ENCODE data around the gene CCDC28B.

The CCDC28B gene

DNA sequence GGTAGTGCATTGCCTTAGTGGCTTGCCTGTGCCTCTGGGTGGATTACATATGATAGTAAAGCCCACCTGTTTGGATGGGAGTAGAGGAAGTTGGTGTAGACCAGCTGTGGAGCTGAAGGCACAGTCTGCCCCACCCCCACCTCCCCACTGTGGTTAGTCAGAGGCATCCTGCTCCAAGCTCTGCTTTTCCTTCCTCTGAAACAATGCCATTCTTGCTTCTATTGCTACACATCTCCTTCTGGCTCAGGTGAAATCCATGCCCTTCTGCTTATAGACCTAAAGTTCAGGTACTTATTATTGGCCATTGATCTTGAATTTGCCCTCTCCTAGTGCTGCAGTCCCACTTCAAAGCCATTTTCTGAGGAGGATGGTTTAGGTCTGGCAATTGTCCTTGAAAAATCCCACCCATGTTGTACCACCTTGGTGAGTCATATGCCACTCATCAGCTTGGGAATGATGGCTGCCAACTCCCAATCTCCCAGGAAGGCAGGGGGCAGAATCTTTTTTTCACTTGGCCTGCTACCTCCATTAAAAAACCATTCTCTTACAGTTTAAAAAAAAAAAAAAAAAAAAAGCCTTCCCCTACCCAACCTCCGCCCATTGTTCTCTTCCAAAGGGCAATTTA lies 27.7 kb upstream of the CCDC28B start:
- H3K4me3 ChIP-seq (ENCODE audit: low read depth, low read length) = no peak overlapping the region
- TF ChIP-seq, protein P1, sequence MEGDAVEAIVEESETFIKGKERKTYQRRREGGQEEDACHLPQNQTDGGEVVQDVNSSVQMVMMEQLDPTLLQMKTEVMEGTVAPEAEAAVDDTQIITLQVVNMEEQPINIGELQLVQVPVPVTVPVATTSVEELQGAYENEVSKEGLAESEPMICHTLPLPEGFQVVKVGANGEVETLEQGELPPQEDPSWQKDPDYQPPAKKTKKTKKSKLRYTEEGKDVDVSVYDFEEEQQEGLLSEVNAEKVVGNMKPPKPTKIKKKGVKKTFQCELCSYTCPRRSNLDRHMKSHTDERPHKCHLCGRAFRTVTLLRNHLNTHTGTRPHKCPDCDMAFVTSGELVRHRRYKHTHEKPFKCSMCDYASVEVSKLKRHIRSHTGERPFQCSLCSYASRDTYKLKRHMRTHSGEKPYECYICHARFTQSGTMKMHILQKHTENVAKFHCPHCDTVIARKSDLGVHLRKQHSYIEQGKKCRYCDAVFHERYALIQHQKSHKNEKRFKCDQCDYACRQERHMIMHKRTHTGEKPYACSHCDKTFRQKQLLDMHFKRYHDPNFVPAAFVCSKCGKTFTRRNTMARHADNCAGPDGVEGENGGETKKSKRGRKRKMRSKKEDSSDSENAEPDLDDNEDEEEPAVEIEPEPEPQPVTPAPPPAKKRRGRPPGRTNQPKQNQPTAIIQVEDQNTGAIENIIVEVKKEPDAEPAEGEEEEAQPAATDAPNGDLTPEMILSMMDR (IDR thresholded peaks at IDR 0.05; ENCODE audit: borderline replicate concordance, insufficient read depth, low read depth, low read length) = no peak

DNA sequence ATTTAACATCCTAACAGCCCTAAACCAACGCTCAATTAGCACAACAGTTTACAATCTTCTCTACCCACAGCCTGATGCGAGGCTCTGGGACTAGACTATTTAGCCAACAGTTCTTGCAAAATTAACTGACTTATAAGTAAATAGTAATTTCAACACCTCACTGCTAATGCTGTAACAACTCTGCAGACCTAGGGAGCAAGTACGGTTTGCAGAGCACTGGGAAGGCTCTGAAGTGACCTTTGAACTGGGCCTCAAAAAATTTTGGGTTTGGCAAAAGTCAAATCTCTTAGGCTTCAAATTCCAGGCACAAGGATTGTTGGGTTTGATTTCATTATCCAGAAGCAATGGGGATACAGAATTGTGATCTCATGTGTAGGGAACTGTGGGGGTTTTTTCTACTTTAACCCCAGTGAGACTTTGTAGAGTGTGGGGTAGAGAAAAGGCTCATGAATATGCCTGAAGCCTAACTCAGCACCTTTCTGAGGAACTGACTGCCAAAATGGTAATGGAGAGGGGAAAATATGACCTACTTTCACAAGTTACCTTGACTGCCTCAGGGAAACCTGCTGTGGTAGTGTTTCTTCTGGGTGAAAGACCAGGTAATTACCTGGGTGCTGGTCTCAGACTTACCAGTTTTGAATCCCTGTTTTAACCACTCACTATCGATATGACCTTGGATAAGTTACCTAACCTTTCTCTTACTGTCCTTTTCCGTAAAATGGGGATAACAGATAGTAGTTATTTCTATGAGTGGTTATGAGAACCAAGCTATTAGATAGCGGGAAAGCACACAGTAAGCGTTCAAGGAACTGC lies 21.8 kb upstream of the CCDC28B start:
- H3K4me3 ChIP-seq (ENCODE audit: low read depth, low read length) = peak overlapping the region; percentile 87

DNA sequence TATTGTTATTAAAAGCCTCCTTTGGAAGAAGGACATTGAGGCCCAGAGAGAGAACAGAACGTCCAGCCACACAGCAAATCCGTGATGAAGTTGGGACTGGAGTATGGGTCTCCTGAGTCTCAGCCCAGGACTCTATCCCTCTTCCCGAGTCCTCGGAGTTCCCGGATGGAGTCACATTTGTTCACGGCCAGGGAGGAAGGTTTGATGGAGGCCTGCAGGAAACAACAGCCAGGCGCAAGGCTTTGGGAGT lies 21.3 kb upstream of the CCDC28B start:
- TF ChIP-seq, protein P1 (IDR thresholded peaks at IDR 0.05; ENCODE audit: borderline replicate concordance, insufficient read depth, low read depth, low read length) = no peak
- H3K4me3 ChIP-seq (ENCODE audit: low read depth, low read length) = peak overlapping the region; percentile 87

More for the DNA sequence above, 21.8 kb upstream of the CCDC28B start:
- TF ChIP-seq, protein P1 (IDR thresholded peaks at IDR 0.05; ENCODE audit: borderline replicate concordance, insufficient read depth, low read depth, low read length) = no peak

DNA sequence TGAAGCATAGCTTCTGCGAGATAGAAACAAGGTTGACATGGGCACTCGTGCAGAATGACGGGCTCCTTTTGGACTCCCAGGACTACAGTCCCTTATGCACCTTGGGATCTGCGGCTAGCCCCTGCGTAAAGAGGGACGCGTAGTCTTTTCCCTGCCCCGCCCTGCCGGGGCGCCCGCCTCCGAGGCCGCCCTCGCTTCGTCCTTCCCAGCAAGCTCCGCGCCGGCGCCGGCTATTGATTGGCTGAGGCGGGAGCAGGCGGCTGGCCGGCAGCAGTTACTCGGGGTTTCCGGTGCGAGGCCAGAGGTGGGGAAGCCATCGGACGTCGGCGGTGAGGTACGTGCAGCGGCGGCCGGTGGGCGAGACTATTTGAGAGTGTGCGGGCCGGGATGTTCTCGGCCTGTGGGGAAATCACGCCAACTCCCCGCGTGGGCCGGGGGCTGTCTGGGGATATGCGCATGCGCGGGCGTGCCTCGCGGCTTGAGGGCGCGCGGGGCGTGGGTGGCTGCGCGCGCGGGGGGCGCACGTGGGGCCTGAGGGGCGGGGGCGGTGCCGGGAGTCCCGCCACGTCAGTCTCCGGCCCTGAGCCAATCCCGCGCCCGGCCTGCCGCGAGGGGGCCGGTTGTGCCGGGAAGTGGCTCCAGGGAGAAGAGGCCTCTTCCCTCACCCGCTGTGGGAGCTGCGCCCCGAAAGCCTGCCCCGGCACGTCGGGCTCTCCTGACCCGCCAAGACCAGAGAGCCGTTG lies 20.8 kb upstream of the CCDC28B start, which contains the start of gene TXLNA:
TXLNA (plus strand) TSS at position 233 of the 743 bp plus-strand sequence. CDS start 671 bp downstream, outside the sequence.
- TF ChIP-seq, protein P1 (IDR thresholded peaks at IDR 0.05; ENCODE audit: borderline replicate concordance, insufficient read depth, low read depth, low read length) = no peak

DNA sequence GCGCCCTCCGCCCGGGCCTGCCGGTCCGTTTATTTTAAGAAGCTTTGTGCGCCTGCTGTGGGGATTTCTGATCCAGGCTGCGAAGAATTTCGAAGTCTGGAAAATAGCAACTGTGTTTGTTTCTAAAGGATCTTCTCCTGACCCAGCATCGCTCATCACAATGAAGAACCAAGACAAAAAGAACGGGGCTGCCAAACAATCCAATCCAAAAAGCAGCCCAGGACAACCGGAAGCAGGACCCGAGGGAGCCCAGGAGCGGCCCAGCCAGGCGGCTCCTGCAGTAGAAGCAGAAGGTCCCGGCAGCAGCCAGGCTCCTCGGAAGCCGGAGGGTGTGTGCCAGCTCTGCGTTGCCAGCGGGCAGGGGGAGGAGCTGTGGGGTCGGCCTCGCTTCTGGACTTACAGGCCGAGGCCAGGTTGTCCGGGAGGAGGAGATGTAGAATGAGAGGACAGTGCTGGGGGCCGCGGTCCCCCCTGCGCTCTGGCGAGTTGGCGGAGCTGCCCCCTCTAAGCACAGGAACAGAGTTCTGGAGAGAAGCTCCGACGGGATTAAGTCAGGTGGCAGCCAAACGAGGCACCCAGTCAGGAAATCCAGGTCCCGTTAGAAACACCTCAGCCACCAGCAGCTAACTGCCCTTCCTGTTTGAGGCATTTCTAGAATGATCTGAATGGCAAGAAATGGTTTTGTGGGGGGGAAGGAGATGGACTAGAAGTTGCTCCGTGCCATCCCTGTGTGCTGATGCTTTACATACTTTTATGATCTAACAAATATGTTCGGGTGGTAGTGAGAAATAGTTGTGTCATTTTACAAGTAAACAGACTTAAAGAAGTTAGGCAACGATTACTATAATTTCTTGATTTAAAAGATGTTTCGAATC lies 20.0 kb upstream of the CCDC28B start:
- TF ChIP-seq, protein P1 (IDR thresholded peaks at IDR 0.05; ENCODE audit: borderline replicate concordance, insufficient read depth, low read depth, low read length) = no peak
- peak overlapping the region; percentile 87 for H3K4me3 ChIP-seq (ENCODE audit: low read depth, low read length)

More for the DNA sequence above, 20.8 kb upstream of the CCDC28B start, which contains the start of gene TXLNA:
- H3K4me3 ChIP-seq (ENCODE audit: low read depth, low read length) = peak within 1 kb of the TSS; percentile 87

DNA sequence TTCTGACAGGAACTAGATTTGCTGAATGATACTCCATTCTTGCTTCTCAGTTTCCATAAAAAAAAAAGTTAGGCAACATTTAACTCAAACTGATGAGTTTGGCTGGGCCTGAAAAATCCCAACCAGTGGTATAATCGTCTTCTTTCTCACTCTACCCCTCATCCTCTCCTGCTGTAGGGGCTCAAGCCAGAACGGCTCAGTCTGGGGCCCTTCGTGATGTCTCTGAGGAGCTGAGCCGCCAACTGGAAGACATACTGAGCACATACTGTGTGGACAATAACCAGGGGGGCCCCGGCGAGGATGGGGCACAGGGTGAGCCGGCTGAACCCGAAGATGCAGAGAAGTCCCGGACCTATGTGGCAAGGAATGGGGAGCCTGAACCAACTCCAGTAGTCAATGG lies 19.3 kb upstream of the CCDC28B start:
- TF ChIP-seq, protein P1 (IDR thresholded peaks at IDR 0.05; ENCODE audit: borderline replicate concordance, insufficient read depth, low read depth, low read length) = no peak
- H3K4me3 ChIP-seq (ENCODE audit: low read depth, low read length) = peak overlapping the region; percentile 87
